GM13976 (cell line): ENCODE measurements around the gene MTMR11.

Source experiments
- DNase-seq: peaks from one replicate; pipeline ENCODE4 v3.0.0; 2012; ENCODE audit warnings: low spot score
- CTCF ChIP-seq: IDR thresholded peaks from 2 replicates; pipeline ENCODE4 v1.5.1; 2012; ENCODE audit warnings: borderline replicate concordance, mild to moderate bottlenecking; ENCODE audit not compliant: insufficient read depth; ENCODE audit errors: extremely low read depth, missing control alignments, control extremely low read depth
- in situ Hi-C: fragments of 300-500 bp; cut with MboI; formaldehyde crosslinking; loops from one replicate; pipeline ENCODE4 v1.12.0; 2022; ENCODE audit warnings: low sequenced_read_pairs, mixed read lengths, inconsistent platforms; ENCODE audit not compliant: unreplicated experiment

MTMR11 gene

GRCh38 chr1:149936170-149936991 is at the start of gene MTMR11:
MTMR11 (minus strand) TSS chr1:149936879; CDS start chr1:149936647, 232 bp downstream.
- TF ChIP-seq CTCF, result no peak
- no peak for DNase-seq
- in situ Hi-C loops, result no loop called here

- in situ Hi-C loops, result no loop called here
- TF ChIP-seq CTCF, result no peak
- DNase-seq, result no peak
These were observed 43.4 kb upstream of the MTMR11 start for GRCh38 chr1:149979972-149980540.

- no peak for DNase-seq
- in situ Hi-C loops, result no loop called here
- TF ChIP-seq CTCF, result no peak
These were observed 42.7 kb upstream of the MTMR11 start for GRCh38 chr1:149979245-149979971.

GRCh38 chr1:149978547-149979023 is 41.9 kb upstream of the MTMR11 start:
- DNase-seq, result no peak
- TF ChIP-seq CTCF, result no peak
- in situ Hi-C loops, result no loop called here

GRCh38 chr1:149977345-149977744 is 40.7 kb upstream of the MTMR11 start:
- no peak for TF ChIP-seq CTCF

GRCh38 chr1:149972547-149972946 is 35.9 kb upstream of the MTMR11 start:
- no peak for DNase-seq
- in situ Hi-C loops, result loop anchor here (25.0 kb wide), 1 partner anchor 190 kb away; no protein-coding TSS in a partner anchor
- TF ChIP-seq CTCF, result no peak

More at GRCh38 chr1:149977345-149977744, 40.7 kb upstream of the MTMR11 start:
- in situ Hi-C loops, result no loop called here
- DNase-seq, result no peak
